ENCODE data around the gene CYB561D1. TPM values are rescaled to one million over a fixed set of nuclear protein-coding genes. Genes with fewer than 3 reads are reported as not detected.

CYB561D1 gene
- total and polyA plus RNA-seq, 2 of the 13 experiments (the other 11 are each of a cell fraction or from before 2014, with no cell fraction given), result 3.9 to 4.1 TPM

DNA sequence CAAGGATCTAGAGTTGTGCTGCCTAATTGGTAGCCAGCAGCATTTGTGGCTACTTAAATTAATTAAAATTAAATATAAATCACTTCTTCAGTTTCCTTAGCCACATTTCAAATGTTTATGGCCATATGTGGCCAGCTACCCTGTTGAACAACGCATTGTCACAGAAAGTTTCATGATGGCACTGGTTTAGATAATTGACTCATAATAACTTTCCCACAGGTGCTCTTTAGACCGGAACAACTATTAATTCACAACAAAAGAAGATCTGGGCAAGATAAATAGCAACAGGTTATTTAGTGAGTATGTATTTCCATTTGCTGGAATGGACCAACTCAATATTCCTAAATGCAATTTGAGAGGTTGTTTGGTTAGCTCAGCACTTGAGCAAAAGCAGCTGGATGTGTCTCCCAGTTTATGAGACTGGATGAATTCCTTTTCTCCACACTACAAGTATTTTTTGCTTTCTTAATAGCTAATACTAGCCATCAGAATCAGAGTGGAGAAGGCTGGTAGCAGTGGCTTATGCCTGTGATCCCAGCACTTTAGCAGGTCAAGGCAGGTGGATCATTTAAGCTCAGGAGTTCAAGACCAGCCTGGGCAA, 19.3 kb downstream of the CYB561D1 start:
- FAIRE-seq (no peak), DNase-seq (ENCODE audit: low spot score) (no peak), ATAC-seq (no peak)
- no peak overlapping the region for H3K4me3 ChIP-seq (replicated peaks in 1 of 3; ENCODE audit: insufficient read depth in 1 of 3, low read depth in 2 of 3, low read length in 3 of 3)
- no peaks in the 10 kb centered on the region for H4K20me1 ChIP-seq (ENCODE audit: insufficient read depth, low read length)
- H3K4me2 ChIP-seq (ENCODE audit: low read depth, low read length), result no peak overlapping the region
- no peak overlapping the region for H3K27ac ChIP-seq (ENCODE audit: extremely low read length, insufficient read depth, low read length)
- H3K79me2 ChIP-seq (ENCODE audit: insufficient read depth, low read length), result no peaks in the 10 kb centered on the region
- no TSS peak for BruUV-seq (replicated peaks)
- H3K27me3 ChIP-seq (ENCODE audit: control insufficient read depth in 1 of 2, insufficient read depth in 2 of 2, low read length in 2 of 2), result peaks cover 0 to 19% of the 10 kb centered on the region in 2 experiments; a peak in 2 of 5 replicates
- 87% methylated on average over 2 of the region's 2 CpGs for WGBS (ENCODE audit: low lambda C conversion rate)
- intact Hi-C loops (cut with micrococcal nuclease; ENCODE audit: unreplicated experiment), result no loop called here
- in situ Hi-C loops (cut with HindIII; ENCODE audit: extremely low pct_ligation_motif_present, low pct_unique_long_range_greater_than_20kb), result no loop called here
- no peaks in the 10 kb centered on the region for H3K36me3 ChIP-seq (replicated peaks in 1 of 2; ENCODE audit: control insufficient read depth in 1 of 2, insufficient read depth in 2 of 2, low read length in 2 of 2)
- ChIA-PET POLR2A (interaction anchor here (0.8 kb wide), 1 partner anchor 25 kb away, joined by 3 read pairs; no protein-coding TSS in a partner anchor), CTCF (ENCODE audit: low intra/inter-chr PET ratio, low total read pairs) (no interaction called here)
- H3K4me1 ChIP-seq (ENCODE audit: insufficient read depth, low read length), result peaks cover 38% of the 10 kb centered on the region
- H2AFZ ChIP-seq (ENCODE audit: low read length), result no peak overlapping the region
- no peak overlapping the region for H3K9ac ChIP-seq (ENCODE audit: insufficient read depth, low read depth, low read length)
- TF ChIP-seq NFAT5 (CRISPR knock-in tag; IDR thresholded peaks at IDR 0.05) (no peak), ZNF207 (IDR thresholded peaks at IDR 0.05; ENCODE audit: borderline replicate concordance) (no peak), ELF1 (CRISPR knock-in tag; IDR thresholded peaks at IDR 0.05) (no peak), FOXA1 (IDR thresholded peaks at IDR 0.05) (no peak), FOXA1 (CRISPR knock-in tag; IDR thresholded peaks at IDR 0.05) (no peak), TAF1 (CRISPR knock-in tag; IDR thresholded peaks at IDR 0.05) (no peak), SMC3 (IDR thresholded peaks at IDR 0.05; ENCODE audit: low read length) (no peak), ZNF614 (CRISPR knock-in tag; IDR thresholded peaks at IDR 0.05; ENCODE audit: borderline replicate concordance) (no peak), HNRNPL (IDR thresholded peaks at IDR 0.05; ENCODE audit: low read depth, low read length) (no peak), ZNF20 (CRISPR knock-in tag; IDR thresholded peaks at IDR 0.05) (no peak), YEATS2 (CRISPR knock-in tag; IDR thresholded peaks at IDR 0.05; ENCODE audit: borderline replicate concordance) (no peak), ZNF570 (CRISPR knock-in tag; IDR thresholded peaks at IDR 0.05; ENCODE audit: borderline replicate concordance) (no peak), HMG20A (CRISPR knock-in tag; IDR thresholded peaks at IDR 0.05; ENCODE audit: borderline replicate concordance) (no peak)
- no peaks in the 10 kb centered on the region for H3K9me3 ChIP-seq (ENCODE audit: low read length)
